ENCODE data around the gene TMEM255B. TPM values are rescaled to one million over a fixed set of nuclear protein-coding genes. Genes with fewer than 3 reads are reported as not detected.

The TMEM255B gene
- total and polyA plus RNA-seq, 2 donors (not counting 3 experiments of a cell fraction or from before 2014, with no cell fraction given): 105 to 121 TPM

DNA sequence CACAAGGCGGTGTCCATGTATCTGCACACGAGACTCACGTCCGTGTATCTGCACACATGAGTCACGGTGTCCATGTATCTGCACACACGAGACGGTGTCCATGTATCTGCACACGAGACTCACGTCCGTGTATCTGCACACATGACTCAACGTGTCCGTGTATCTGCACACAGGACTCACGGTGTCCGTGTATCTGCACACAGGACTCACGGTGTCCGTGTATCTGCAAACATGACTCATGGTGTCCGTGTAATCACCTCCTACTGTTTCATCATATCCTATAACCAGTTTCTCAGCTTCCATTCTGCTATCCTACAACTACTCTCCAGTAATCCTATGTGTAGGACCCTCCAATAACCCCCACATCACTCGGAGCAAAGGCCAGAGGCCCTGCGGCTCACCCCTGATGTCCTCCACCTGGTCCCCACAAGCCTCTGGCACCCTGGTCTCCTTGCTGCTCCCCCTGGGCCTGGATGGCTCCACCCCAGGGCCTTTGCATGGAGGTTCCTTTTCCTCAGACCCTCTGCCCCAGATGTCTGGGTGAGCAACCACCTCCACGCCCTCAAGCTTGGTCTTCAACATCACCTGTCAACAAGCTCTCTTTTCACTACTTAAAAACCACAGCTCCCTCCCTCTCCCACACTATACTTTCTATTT is 2.5 kb upstream of the TMEM255B start:
- no peaks in the 10 kb centered on the region for H4K20me1 ChIP-seq (replicated peaks; ENCODE audit: control insufficient read depth, extremely low read depth, insufficient read depth, low read length)
- no peak overlapping the region for H3K4me3 ChIP-seq (replicated peaks in 1 of 3; ENCODE audit: insufficient read depth in 1 of 3, low read depth in 1 of 3, low read length in 3 of 3)
- H2AFZ ChIP-seq (ENCODE audit: low read depth, low read length): no peak overlapping the region
- POLR2A ChIA-PET: no interaction called here
- H3K4me1 ChIP-seq (ENCODE audit: control insufficient read depth, extremely low read depth, insufficient read depth, low read length): peaks cover 14% of the 10 kb centered on the region
- no peak overlapping the region for H3K27ac ChIP-seq (ENCODE audit: insufficient read depth, low read depth, low read length)
- no peak overlapping the region for H3K9ac ChIP-seq (replicated peaks; ENCODE audit: extremely low read depth, insufficient read depth, low read length)
- H3K9me1 ChIP-seq (replicated peaks; ENCODE audit: control insufficient read depth, extremely low read depth, insufficient read depth, low read length): no peaks in the 10 kb centered on the region
- no peak overlapping the region for H3K4me2 ChIP-seq (ENCODE audit: insufficient read depth, low read length)
- TF ChIP-seq GATA2 (IDR thresholded peaks at IDR 0.05; ENCODE audit: insufficient read depth, insufficient read length, low read depth, low read length): no peak
- no peak for TF ChIP-seq POLR2AphosphoS5 (IDR thresholded peaks at IDR 0.05; ENCODE audit: insufficient read depth, low read depth, low read length)
- TF ChIP-seq FOS (IDR thresholded peaks at IDR 0.05; ENCODE audit: borderline replicate concordance, insufficient read depth, low read length): no peak
- no peak for TF ChIP-seq MYC (IDR thresholded peaks at IDR 0.05; ENCODE audit: low read depth, low read length)
- no peak for TF ChIP-seq POLR2A (IDR thresholded peaks at IDR 0.05; ENCODE audit: low read depth, low read length)
- no peak for TF ChIP-seq EZH2 (IDR thresholded peaks at IDR 0.05; ENCODE audit: borderline replicate concordance, low read depth, low read length, severe bottlenecking)
- no peak for TF ChIP-seq JUN (IDR thresholded peaks at IDR 0.05; ENCODE audit: borderline replicate concordance, insufficient read depth, insufficient read length, low read depth)
- TF ChIP-seq, protein P1, sequence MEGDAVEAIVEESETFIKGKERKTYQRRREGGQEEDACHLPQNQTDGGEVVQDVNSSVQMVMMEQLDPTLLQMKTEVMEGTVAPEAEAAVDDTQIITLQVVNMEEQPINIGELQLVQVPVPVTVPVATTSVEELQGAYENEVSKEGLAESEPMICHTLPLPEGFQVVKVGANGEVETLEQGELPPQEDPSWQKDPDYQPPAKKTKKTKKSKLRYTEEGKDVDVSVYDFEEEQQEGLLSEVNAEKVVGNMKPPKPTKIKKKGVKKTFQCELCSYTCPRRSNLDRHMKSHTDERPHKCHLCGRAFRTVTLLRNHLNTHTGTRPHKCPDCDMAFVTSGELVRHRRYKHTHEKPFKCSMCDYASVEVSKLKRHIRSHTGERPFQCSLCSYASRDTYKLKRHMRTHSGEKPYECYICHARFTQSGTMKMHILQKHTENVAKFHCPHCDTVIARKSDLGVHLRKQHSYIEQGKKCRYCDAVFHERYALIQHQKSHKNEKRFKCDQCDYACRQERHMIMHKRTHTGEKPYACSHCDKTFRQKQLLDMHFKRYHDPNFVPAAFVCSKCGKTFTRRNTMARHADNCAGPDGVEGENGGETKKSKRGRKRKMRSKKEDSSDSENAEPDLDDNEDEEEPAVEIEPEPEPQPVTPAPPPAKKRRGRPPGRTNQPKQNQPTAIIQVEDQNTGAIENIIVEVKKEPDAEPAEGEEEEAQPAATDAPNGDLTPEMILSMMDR (IDR thresholded peaks at IDR 0.05; ENCODE audit: extremely low read depth in 1 of 2, insufficient read depth in 1 of 2, low read depth in 1 of 2, low read length in 2 of 2): no peak
- TF ChIP-seq, protein P2, sequence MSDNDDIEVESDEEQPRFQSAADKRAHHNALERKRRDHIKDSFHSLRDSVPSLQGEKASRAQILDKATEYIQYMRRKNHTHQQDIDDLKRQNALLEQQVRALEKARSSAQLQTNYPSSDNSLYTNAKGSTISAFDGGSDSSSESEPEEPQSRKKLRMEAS (IDR thresholded peaks at IDR 0.05; ENCODE audit: insufficient read depth, insufficient read length): no peak
- no peak for DNase-seq (ENCODE audit: low read depth, low spot score)
- no peaks in the 10 kb centered on the region for H3K9me3 ChIP-seq (replicated peaks; ENCODE audit: control insufficient read depth, insufficient read depth, low read length)
- CTCF ChIA-PET: no interaction called here
- FAIRE-seq: no peak
- H3K79me2 ChIP-seq (ENCODE audit: control insufficient read depth, insufficient read depth, low read length): peaks cover 13% of the 10 kb centered on the region
- peaks cover 0 to under 1% of the 10 kb centered on the region in 2 experiments for H3K36me3 ChIP-seq (ENCODE audit: control insufficient read depth in 2 of 2, extremely low read depth in 1 of 2, insufficient read depth in 2 of 2, low read length in 2 of 2)
- BruUV-seq (replicated peaks): no TSS peak
- dilution Hi-C loops (cut with MboI; ENCODE audit: extremely low pct_ligation_motif_present, low sequenced_read_pairs) (no loop called here), intact Hi-C loops (cut with micrococcal nuclease) (no loop called here)
- H3K27me3 ChIP-seq (ENCODE audit: control insufficient read depth in 2 of 2, insufficient read depth in 2 of 2, low read length in 2 of 2): no peaks in the 10 kb centered on the region
